HG03095 (cell line): ENCODE results near the gene MBD3L1.

Experiments
- ATAC-seq: cut with Tn5 transposase; IDR thresholded peaks from one replicate; pipeline ENCODE4 v1.9.1; 2021; ENCODE audit warnings: moderate library complexity; ENCODE audit not compliant: unreplicated experiment

Gene MBD3L1

GRCh38 chr19:8880868-8881488 is 48.8 kb downstream of the MBD3L1 start:
- ATAC-seq, result no peak

DNA sequence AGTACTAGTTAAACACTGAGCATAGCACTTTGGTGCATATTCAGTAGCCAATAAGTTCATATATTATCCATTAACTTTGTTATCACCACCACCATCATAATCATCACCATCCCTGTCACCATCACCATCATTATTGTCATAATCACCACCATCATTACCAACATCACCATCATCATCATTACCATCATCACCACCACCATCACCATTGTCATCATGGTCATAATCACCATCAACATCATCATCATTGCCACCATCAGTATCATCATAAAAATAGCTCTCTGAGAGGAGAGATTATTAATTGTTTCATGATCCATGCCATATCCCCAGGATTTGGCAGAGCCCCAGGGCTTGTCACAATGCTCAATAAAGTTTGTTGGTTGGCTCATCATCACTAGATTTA is 49.3 kb downstream of the MBD3L1 start:
- no peak for ATAC-seq

DNA sequence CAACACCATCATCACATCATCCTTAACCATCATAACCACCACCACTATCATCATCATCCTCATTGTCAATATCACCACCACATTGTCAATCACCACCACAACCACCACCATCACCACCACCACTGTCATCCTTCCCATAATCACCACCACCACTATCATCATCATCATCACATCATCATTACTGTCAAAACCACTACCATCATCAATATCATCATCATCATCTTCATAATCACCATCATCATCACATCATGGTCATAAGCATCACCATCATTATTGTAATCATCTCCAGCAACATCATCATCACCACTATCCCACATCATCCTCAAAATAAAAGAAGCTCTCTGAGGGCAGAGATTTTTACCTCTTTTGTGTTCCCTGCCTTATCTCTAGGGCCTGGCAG is 52.2 kb downstream of the MBD3L1 start:
- ATAC-seq, result no peak

DNA sequence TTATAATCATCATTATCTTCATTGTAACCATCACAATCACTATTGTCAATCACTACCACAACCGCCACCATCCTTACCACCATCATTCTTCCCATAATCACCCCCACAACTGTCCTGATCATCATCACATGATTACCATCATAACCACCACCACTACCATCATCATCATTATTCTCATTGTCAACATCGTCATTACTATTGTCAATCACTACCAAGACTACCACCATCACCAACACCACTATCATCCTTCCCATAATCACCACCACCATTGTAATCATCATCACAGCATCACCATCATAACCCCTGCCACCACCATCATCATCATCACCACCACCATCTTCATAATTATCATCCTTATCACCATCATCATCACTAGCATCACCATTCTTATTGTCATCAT is 55.2 kb downstream of the MBD3L1 start:
- ATAC-seq, result no peak

GRCh38 chr19:8890260-8890659 is 58.1 kb downstream of the MBD3L1 start:
- ATAC-seq, result no peak
